K562 (cell line): ENCODE measurements around the gene IRF6. TPM values are rescaled to one million over a fixed set of nuclear protein-coding genes. Genes with fewer than 3 reads are reported as not detected.
A peak's percentile ranks its signal among the peaks of the same experiment; 100 is the strongest.

Experiments used
- BCOR ChIP-seq: fragments of 450-650 bp; IDR thresholded peaks from 2 replicates; pipeline ENCODE4 v1.6.1; 2016
- BRF1 ChIP-seq: IDR thresholded peaks from 3 replicates; pipeline ENCODE4 v1.6.1; 2011; ENCODE audit warnings: borderline replicate concordance, mild to moderate bottlenecking; ENCODE audit not compliant: insufficient read length; ENCODE audit errors: extremely low read depth
- CCNT2 ChIP-seq: IDR thresholded peaks from 2 replicates; pipeline ENCODE4 v1.6.1; 2011; ENCODE audit warnings: borderline replicate concordance, low read depth, mild to moderate bottlenecking, moderate library complexity, mixed read lengths, low read length; ENCODE audit not compliant: insufficient read length; ENCODE audit errors: extremely low read depth
- ELF2 ChIP-seq: fragments of 250-450 bp; sonication (Bioruptor Pico); IDR thresholded peaks from 2 replicates; pipeline ENCODE4 v1.5.0; 2021; ENCODE audit warnings: mild to moderate bottlenecking
- FIP1L1 ChIP-seq: fragments of 200-400 bp; formaldehyde crosslinking; IDR thresholded peaks from 2 replicates; pipeline ENCODE4 v1.6.1; 2018; ENCODE audit warnings: mild to moderate bottlenecking, low read depth, low read length; ENCODE audit not compliant: poor library complexity, severe bottlenecking
- HOXB6 ChIP-seq: fragments of 250-450 bp; sonication (Bioruptor Pico); IDR thresholded peaks from 2 replicates; pipeline ENCODE4 v1.5.1; 2022; ENCODE audit warnings: mild to moderate bottlenecking, borderline replicate concordance
- HSF4 ChIP-seq: fragments of 250-450 bp; sonication (Bioruptor Pico); IDR thresholded peaks from 2 replicates; pipeline ENCODE4 v2.1.2; 2022; ENCODE audit warnings: mild to moderate bottlenecking, moderate library complexity, borderline replicate concordance
- KDM5B ChIP-seq: fragments of 200-600 bp; sonication (generic); IDR thresholded peaks from 2 replicates; pipeline ENCODE4 v1.6.1; 2012; ENCODE audit warnings: low read depth, mild to moderate bottlenecking, moderate library complexity, low read length, control low read depth, inconsistent platforms; ENCODE audit not compliant: insufficient replicate concordance
- NCOA6 ChIP-seq: fragments of 450-650 bp; IDR thresholded peaks from 2 replicates; pipeline ENCODE4 v1.6.1; 2017; ENCODE audit warnings: mild to moderate bottlenecking
- OTX1 ChIP-seq: fragments of 450-650 bp; formaldehyde crosslinking; IDR thresholded peaks from 2 replicates; pipeline ENCODE4 v1.4.0; 2022; ENCODE audit warnings: mild to moderate bottlenecking
- RUNX1 ChIP-seq: sonication (generic); IDR thresholded peaks from 2 replicates; pipeline ENCODE4 v1.6.1; 2016; ENCODE audit warnings: antibody characterized with exemption, low read depth
- WHSC1 ChIP-seq: IDR thresholded peaks from one replicate; pipeline ENCODE4 v1.6.1; 2012; ENCODE audit warnings: low read length, control low read depth, inconsistent platforms
- ZNF224 ChIP-seq: sonication (generic); formaldehyde crosslinking; IDR thresholded peaks from 2 replicates; pipeline ENCODE4 v1.8.0; 2022; ENCODE audit warnings: mild to moderate bottlenecking, missing genetic modification reagents
- ZNF239 ChIP-seq: fragments of 250-450 bp; sonication (Bioruptor Pico); IDR thresholded peaks from 2 replicates; pipeline ENCODE4 v1.4.0; 2020; ENCODE audit warnings: mild to moderate bottlenecking
- polyA plus RNA-seq, 8 experiments: library from polyadenylated mRNA; depleted of rRNA in 4 of 8; stranded (reverse) in 5 of 8; unstranded in 3 of 8; fragments of >200 nt; fragmentation: Nextera tagmentation in 2 of 8; fragmentation: Illumina TruSeq in 1 of 8; extraction: Ambion mirVana in 2 of 8; extraction: Trizol in 1 of 8; gene quantifications; 2 replicates each; pipeline versions ENCODE4 v1.2.1 to v1.2.3, GENCODE V29; 2011 to 2014; ENCODE audit warnings: inconsistent platforms in 1 of 8, missing spikeins in 1 of 8
- total RNA-seq, 7 experiments: library from RNA; depleted of rRNA in 6 of 7; stranded (reverse); fragments of >200 nt in 6 of 7; fragmentation: Illumina TruSeq in 2 of 7; extraction: Trizol in 2 of 7; gene quantifications; 2 replicates each; pipeline versions ENCODE4 v1.2.1 to v1.2.3, GENCODE V29; 2011 to 2021; ENCODE audit warnings: low replicate concordance in 1 of 7
- TF ChIP-seq, protein P1 (sequence below): IDR thresholded peaks from 2 replicates; pipeline ENCODE4 v1.6.1; 2014; ENCODE audit warnings: antibody characterized with exemption
- TF ChIP-seq, protein P2 (sequence below): fragments of 250-450 bp; sonication (Bioruptor Pico); IDR thresholded peaks from 2 replicates; pipeline ENCODE4 v1.4.0; 2020; ENCODE audit warnings: mild to moderate bottlenecking, moderate library complexity
- TF ChIP-seq, protein P3 (sequence below): sonication (generic); formaldehyde crosslinking; IDR thresholded peaks from 2 replicates; pipeline ENCODE4 v1.4.0; 2020; ENCODE audit warnings: mild to moderate bottlenecking, missing genetic modification reagents
- TF ChIP-seq, protein P4 (sequence below): sonication (generic); formaldehyde crosslinking; IDR thresholded peaks from 2 replicates; pipeline ENCODE4 v1.8.0; 2023; ENCODE audit warnings: missing genetic modification reagents, mild to moderate bottlenecking, borderline replicate concordance

IRF6 gene
- total and polyA plus RNA-seq, 9 of the 15 experiments (the other 6 are each of a cell fraction or from before 2014, with no cell fraction given) = 0.03 to 0.65 (median 0.17) TPM

DNA sequence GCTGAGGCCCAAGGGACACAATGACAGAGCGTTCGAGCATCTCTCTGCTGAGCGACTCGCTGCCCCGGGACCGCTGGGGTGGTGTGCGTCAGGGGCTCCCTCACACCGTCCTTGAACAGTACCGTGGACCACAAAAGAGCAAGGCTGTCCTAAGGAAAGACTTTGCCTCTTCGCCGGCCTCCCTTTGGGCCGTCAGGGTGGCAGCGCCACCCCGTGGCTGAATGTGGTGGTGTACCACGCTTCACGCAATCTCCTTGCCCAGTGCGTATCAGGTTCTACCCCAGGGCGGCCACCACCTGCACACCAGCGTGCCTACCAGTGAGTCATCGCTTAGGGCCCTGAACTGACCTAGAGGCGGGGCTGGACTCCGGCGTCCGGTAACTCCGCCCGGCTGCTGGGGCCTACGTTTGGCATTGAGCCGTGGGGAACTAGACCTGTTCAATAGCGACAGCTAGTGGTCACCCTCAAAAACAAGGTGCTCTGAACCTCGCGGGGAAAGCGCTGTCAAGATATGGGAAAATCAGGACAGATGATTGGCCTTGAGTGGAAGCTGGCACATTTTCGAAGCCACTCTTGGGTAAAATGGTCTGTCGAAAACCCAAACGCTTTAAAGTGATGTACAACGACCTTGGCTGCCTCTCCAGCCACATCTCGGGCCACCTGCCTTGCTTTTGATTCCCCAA lies 58.2 kb downstream of the IRF6 start (continued):
- TF ChIP-seq, protein P1, sequence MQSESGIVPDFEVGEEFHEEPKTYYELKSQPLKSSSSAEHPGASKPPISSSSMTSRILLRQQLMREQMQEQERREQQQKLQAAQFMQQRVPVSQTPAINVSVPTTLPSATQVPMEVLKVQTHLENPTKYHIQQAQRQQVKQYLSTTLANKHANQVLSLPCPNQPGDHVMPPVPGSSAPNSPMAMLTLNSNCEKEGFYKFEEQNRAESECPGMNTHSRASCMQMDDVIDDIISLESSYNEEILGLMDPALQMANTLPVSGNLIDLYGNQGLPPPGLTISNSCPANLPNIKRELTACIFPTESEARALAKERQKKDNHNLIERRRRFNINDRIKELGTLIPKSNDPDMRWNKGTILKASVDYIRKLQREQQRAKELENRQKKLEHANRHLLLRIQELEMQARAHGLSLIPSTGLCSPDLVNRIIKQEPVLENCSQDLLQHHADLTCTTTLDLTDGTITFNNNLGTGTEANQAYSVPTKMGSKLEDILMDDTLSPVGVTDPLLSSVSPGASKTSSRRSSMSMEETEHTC = 0 out of 2 replicates have a peak, but pooled peaks have one; percentile 30
- TF ChIP-seq, protein P2, sequence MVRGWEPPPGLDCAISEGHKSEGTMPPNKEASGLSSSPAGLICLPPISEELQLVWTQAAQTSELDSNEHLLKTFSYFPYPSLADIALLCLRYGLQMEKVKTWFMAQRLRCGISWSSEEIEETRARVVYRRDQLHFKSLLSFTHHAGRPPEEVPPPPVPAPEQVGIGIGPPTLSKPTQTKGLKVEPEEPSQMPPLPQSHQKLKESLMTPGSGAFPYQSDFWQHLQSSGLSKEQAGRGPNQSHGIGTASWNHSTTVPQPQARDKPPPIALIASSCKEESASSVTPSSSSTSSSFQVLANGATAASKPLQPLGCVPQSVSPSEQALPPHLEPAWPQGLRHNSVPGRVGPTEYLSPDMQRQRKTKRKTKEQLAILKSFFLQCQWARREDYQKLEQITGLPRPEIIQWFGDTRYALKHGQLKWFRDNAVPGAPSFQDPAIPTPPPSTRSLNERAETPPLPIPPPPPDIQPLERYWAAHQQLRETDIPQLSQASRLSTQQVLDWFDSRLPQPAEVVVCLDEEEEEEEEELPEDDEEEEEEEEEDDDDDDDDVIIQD (CRISPR knock-in tag) = no peak
- peak; percentile 63 for TF ChIP-seq CCNT2
- no peak for TF ChIP-seq HSF4 (CRISPR knock-in tag)
- 0 out of 2 replicates have a peak, but pooled peaks have one; percentile 36 for TF ChIP-seq BCOR
- TF ChIP-seq BRF1 = no peak
- TF ChIP-seq ZNF239 = no peak
- no peak for TF ChIP-seq ELF2 (CRISPR knock-in tag)
- TF ChIP-seq WHSC1 = no peak
- no peak for TF ChIP-seq HOXB6 (CRISPR knock-in tag)
- TF ChIP-seq OTX1 (CRISPR knock-in tag) = no peak
- TF ChIP-seq, protein P3, sequence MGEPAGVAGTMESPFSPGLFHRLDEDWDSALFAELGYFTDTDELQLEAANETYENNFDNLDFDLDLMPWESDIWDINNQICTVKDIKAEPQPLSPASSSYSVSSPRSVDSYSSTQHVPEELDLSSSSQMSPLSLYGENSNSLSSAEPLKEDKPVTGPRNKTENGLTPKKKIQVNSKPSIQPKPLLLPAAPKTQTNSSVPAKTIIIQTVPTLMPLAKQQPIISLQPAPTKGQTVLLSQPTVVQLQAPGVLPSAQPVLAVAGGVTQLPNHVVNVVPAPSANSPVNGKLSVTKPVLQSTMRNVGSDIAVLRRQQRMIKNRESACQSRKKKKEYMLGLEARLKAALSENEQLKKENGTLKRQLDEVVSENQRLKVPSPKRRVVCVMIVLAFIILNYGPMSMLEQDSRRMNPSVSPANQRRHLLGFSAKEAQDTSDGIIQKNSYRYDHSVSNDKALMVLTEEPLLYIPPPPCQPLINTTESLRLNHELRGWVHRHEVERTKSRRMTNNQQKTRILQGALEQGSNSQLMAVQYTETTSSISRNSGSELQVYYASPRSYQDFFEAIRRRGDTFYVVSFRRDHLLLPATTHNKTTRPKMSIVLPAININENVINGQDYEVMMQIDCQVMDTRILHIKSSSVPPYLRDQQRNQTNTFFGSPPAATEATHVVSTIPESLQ (CRISPR knock-in tag) = 0 out of 2 replicates have a peak, but pooled peaks have one; percentile 25
- TF ChIP-seq, protein P4, sequence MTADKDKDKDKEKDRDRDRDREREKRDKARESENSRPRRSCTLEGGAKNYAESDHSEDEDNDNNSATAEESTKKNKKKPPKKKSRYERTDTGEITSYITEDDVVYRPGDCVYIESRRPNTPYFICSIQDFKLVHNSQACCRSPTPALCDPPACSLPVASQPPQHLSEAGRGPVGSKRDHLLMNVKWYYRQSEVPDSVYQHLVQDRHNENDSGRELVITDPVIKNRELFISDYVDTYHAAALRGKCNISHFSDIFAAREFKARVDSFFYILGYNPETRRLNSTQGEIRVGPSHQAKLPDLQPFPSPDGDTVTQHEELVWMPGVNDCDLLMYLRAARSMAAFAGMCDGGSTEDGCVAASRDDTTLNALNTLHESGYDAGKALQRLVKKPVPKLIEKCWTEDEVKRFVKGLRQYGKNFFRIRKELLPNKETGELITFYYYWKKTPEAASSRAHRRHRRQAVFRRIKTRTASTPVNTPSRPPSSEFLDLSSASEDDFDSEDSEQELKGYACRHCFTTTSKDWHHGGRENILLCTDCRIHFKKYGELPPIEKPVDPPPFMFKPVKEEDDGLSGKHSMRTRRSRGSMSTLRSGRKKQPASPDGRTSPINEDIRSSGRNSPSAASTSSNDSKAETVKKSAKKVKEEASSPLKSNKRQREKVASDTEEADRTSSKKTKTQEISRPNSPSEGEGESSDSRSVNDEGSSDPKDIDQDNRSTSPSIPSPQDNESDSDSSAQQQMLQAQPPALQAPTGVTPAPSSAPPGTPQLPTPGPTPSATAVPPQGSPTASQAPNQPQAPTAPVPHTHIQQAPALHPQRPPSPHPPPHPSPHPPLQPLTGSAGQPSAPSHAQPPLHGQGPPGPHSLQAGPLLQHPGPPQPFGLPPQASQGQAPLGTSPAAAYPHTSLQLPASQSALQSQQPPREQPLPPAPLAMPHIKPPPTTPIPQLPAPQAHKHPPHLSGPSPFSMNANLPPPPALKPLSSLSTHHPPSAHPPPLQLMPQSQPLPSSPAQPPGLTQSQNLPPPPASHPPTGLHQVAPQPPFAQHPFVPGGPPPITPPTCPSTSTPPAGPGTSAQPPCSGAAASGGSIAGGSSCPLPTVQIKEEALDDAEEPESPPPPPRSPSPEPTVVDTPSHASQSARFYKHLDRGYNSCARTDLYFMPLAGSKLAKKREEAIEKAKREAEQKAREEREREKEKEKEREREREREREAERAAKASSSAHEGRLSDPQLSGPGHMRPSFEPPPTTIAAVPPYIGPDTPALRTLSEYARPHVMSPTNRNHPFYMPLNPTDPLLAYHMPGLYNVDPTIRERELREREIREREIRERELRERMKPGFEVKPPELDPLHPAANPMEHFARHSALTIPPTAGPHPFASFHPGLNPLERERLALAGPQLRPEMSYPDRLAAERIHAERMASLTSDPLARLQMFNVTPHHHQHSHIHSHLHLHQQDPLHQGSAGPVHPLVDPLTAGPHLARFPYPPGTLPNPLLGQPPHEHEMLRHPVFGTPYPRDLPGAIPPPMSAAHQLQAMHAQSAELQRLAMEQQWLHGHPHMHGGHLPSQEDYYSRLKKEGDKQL (CRISPR knock-in tag) = no peak
- TF ChIP-seq ZNF224 (CRISPR knock-in tag) = no peak
- no peak for TF ChIP-seq RUNX1
- TF ChIP-seq KDM5B = no peak
- TF ChIP-seq NCOA6 = no peak
- no peak for TF ChIP-seq FIP1L1
